ENCODE results near the gene VEGFA.
A peak's percentile ranks its signal among the peaks of the same experiment; 100 is the strongest.

The VEGFA gene

DNA sequence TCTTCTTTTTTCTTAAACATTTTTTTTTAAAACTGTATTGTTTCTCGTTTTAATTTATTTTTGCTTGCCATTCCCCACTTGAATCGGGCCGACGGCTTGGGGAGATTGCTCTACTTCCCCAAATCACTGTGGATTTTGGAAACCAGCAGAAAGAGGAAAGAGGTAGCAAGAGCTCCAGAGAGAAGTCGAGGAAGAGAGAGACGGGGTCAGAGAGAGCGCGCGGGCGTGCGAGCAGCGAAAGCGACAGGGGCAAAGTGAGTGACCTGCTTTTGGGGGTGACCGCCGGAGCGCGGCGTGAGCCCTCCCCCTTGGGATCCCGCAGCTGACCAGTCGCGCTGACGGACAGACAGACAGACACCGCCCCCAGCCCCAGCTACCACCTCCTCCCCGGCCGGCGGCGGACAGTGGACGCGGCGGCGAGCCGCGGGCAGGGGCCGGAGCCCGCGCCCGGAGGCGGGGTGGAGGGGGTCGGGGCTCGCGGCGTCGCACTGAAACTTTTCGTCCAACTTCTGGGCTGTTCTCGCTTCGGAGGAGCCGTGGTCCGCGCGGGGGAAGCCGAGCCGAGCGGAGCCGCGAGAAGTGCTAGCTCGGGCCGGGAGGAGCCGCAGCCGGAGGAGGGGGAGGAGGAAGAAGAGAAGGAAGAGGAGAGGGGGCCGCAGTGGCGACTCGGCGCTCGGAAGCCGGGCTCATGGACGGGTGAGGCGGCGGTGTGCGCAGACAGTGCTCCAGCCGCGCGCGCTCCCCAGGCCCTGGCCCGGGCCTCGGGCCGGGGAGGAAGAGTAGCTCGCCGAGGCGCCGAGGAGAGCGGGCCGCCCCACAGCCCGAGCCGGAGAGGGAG lies 580 bp downstream of the VEGFA start:
- TF ChIP-seq, protein P1, sequence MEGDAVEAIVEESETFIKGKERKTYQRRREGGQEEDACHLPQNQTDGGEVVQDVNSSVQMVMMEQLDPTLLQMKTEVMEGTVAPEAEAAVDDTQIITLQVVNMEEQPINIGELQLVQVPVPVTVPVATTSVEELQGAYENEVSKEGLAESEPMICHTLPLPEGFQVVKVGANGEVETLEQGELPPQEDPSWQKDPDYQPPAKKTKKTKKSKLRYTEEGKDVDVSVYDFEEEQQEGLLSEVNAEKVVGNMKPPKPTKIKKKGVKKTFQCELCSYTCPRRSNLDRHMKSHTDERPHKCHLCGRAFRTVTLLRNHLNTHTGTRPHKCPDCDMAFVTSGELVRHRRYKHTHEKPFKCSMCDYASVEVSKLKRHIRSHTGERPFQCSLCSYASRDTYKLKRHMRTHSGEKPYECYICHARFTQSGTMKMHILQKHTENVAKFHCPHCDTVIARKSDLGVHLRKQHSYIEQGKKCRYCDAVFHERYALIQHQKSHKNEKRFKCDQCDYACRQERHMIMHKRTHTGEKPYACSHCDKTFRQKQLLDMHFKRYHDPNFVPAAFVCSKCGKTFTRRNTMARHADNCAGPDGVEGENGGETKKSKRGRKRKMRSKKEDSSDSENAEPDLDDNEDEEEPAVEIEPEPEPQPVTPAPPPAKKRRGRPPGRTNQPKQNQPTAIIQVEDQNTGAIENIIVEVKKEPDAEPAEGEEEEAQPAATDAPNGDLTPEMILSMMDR (IDR thresholded peaks at IDR 0.05; ENCODE audit: low read depth, low read length) = no peak

DNA sequence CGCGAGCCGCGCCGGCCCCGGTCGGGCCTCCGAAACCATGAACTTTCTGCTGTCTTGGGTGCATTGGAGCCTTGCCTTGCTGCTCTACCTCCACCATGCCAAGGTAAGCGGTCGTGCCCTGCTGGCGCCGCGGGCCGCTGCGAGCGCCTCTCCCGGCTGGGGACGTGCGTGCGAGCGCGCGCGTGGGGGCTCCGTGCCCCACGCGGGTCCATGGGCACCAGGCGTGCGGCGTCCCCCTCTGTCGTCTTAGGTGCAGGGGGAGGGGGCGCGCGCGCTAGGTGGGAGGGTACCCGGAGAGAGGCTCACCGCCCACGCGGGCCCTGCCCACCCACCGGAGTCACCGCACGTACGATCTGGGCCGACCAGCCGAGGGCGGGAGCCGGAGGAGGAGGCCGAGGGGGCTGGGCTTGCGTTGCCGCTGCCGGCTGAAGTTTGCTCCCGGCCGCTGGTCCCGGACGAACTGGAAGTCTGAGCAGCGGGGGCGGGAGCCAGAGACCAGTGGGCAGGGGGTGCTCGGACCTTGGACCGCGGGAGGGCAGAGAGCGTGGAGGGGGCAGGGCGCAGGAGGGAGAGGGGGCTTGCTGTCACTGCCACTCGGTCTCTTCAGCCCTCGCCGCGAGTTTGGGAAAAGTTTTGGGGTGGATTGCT lies 1.3 kb downstream of the VEGFA start:
- no peak for DNase-seq (ENCODE audit: extremely low read depth, low read depth)
- TF ChIP-seq, protein P1 (IDR thresholded peaks at IDR 0.05; ENCODE audit: low read depth, low read length) = no peak

More for the DNA sequence above, 580 bp downstream of the VEGFA start:
- peak; percentile 39 for DNase-seq (ENCODE audit: extremely low read depth, low read depth)

DNA sequence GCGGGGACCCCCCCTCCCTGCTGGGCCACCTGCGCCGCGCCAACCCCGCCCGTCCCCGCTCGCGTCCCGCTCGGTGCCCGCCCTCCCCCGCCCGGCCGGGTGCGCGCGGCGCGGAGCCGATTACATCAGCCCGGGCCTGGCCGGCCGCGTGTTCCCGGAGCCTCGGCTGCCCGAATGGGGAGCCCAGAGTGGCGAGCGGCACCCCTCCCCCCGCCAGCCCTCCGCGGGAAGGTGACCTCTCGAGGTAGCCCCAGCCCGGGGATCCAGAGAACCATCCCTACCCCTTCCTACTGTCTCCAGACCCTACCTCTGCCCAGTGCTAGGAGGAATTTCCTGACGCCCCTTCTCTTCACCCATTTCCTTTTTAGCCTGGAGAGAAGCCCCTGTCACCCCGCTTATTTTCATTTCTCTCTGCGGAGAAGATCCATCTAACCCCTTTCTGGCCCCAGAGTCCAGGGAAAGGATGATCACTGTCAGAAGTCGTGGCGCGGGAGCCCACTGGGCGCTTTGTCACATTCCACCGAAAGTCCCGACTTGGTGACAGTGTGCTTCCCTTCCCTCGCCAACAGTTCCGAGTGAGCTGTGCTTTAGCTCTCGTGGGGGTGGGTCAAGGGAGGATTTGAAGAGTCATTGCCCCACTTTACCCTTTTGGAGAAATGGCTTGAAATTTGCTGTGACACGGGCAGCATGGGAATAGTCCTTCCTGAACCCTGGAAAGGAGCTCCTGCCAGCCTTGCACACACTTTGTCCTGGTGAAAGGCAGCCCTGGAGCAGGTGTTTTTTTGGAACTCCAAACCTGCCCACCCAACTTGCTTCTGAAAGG lies 2.1 kb downstream of the VEGFA start:
- DNase-seq (ENCODE audit: extremely low read depth, low read depth) = no peak
- TF ChIP-seq, protein P1 (IDR thresholded peaks at IDR 0.05; ENCODE audit: low read depth, low read length) = no peak

DNA sequence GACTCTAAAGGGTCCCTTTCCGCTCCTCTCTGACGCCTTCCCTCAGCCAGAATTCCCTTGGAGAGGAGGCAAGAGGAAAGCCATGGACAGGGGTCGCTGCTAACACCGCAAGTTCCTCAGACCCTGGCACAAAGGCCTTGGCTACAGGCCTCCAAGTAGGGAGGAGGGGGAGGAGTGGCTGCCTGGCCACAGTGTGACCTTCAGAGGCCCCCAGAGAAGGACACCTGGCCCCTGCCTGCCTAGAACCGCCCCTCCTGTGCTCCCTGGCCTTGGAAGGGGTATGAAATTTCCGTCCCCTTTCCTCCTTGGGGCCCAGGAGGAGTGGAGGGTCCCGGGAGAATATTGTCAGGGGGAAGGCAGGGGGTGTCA lies 2.7 kb downstream of the VEGFA start:
- TF ChIP-seq, protein P1 (IDR thresholded peaks at IDR 0.05; ENCODE audit: low read depth, low read length) = no peak; the same call in 1 of the 2 replicates

DNA sequence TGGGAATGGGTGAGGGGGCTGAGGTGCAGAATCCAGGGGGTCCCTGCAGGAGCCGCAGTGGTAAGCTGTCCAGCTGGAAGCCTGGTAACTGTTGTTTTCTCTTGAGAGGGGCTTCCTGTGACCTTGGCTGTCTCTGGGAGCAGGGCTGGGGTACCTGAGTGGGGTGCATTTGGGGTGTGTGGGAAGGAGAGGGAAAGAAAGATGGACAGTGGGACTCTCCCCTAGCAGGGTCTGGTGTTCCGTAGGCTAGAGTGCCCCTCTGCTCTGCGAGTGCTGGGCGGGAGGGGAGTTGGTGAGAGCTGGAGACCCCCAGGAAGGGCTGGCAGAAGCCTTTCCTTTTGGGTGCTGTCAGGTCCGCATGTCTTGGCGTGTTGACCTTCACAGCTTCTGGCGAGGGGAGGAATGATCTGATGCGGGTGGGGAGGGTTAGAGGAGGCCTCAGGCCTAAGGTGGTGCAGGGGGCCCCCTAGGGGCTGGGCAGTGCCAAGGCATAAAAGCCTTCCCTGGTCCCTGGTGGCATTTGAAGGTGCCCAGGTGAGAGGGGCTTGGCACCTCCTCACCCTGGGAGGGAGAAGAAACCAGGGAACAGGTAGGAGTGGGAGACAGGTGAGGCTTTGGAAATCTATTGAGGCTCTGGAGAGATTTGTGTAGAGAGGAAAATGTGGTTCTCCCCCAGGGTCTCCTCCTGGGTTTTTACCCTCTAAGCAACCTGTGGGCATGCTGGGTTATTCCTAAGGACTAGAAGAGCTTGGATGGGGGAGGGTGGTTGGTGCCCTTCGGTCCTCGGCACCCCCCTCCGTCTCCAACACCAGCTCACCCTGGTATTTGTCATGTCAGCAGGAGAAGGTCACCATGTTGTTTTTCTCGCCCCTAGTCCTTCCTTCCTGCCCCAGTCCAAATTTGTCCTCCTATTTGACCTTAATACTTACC lies 3.3 kb downstream of the VEGFA start:
- DNase-seq (ENCODE audit: extremely low read depth, low read depth) = peak; percentile 34
- TF ChIP-seq, protein P1 (IDR thresholded peaks at IDR 0.05; ENCODE audit: low read depth, low read length) = peak; percentile 86

More for the DNA sequence above, 2.7 kb downstream of the VEGFA start:
- no peak for DNase-seq (ENCODE audit: extremely low read depth, low read depth)

DNA sequence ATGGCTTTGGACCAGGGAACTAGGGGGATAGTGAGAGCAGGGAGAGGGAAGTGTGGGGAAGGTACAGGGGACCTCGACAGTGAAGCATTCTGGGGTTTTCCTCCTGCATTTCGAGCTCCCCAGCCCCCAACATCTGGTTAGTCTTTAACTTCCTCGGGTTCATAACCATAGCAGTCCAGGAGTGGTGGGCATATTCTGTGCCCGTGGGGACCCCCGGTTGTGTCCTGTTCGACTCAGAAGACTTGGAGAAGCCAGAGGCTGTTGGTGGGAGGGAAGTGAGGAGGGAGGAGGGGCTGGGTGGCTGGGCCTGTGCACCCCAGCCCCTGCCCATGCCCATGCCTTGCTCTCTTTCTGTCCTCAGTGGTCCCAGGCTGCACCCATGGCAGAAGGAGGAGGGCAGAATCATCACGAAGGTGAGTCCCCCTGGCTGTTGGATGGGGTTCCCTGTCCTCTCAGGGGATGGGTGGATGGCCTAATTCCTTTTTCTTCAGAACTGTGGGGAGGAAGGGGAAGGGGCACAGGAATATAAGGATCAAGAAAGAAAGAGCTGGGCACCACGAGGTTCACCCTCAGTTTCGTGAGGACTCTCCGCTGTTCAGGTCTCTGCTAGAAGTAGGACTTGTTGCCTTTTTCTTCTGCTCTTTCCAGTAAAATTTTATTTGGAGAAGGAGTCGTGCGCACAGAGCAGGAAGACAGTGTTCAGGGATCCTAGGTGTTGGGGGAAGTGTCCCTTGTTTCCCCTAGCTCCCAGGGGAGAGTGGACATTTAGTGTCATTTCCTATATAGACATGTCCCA lies 4.2 kb downstream of the VEGFA start:
- TF ChIP-seq, protein P1 (IDR thresholded peaks at IDR 0.05; ENCODE audit: low read depth, low read length) = no peak
- DNase-seq (ENCODE audit: extremely low read depth, low read depth) = no peak

Data from AG09319 (cell line).